GM19455 (cell line): ENCODE data around the gene YPEL2.
"Not testable (repeated sequence)": the region's sequence is repeated elsewhere in the genome, so short reads cannot be mapped to it uniquely, and the experiment has no call there.

Experiments used
- ATAC-seq: cut with Tn5 transposase; IDR thresholded peaks from one replicate; pipeline ENCODE4 v1.9.1; 2021; ENCODE audit not compliant: unreplicated experiment

The YPEL2 gene

GRCh38 chr17:59404471-59404870 is 73.0 kb downstream of the YPEL2 start:
- ATAC-seq, result no peak

GRCh38 chr17:59405944-59406705 is 74.7 kb downstream of the YPEL2 start:
- ATAC-seq, result no peak

- no peak for ATAC-seq
These were observed 75.4 kb downstream of the YPEL2 start for GRCh38 chr17:59406808-59407381.

- ATAC-seq, result no peak
These were observed 78.0 kb downstream of the YPEL2 start for GRCh38 chr17:59409336-59410048.

- ATAC-seq, result no peak
These were observed 78.6 kb downstream of the YPEL2 start for GRCh38 chr17:59410049-59410437.

GRCh38 chr17:59412431-59412830 is 81.0 kb downstream of the YPEL2 start:
- not testable (repeated sequence) for ATAC-seq

- ATAC-seq, result no peak
These were observed 81.7 kb downstream of the YPEL2 start for GRCh38 chr17:59413014-59413766.

- ATAC-seq, result no peak
These were observed 83.9 kb downstream of the YPEL2 start for GRCh38 chr17:59415397-59415796.

GRCh38 chr17:59416184-59416583 is 84.7 kb downstream of the YPEL2 start:
- ATAC-seq, result no peak

- ATAC-seq, result no peak
These were observed 86.0 kb downstream of the YPEL2 start for GRCh38 chr17:59417452-59417851.

- no peak for ATAC-seq
These were observed 87.3 kb downstream of the YPEL2 start for GRCh38 chr17:59418732-59419166.

GRCh38 chr17:59420901-59421300 is 89.4 kb downstream of the YPEL2 start:
- no peak for ATAC-seq

- no peak for ATAC-seq
These were observed 90.3 kb downstream of the YPEL2 start for GRCh38 chr17:59421722-59422121.

GRCh38 chr17:59423137-59423724 is 91.8 kb downstream of the YPEL2 start:
- ATAC-seq, result no peak

GRCh38 chr17:59423903-59424302 is 92.4 kb downstream of the YPEL2 start:
- no peak for ATAC-seq

GRCh38 chr17:59424331-59424730 is 92.9 kb downstream of the YPEL2 start:
- ATAC-seq, result no peak

GRCh38 chr17:59425085-59425931 is 93.9 kb downstream of the YPEL2 start:
- no peak for ATAC-seq

- no peak for ATAC-seq
These were observed 94.6 kb downstream of the YPEL2 start for GRCh38 chr17:59426031-59426430.

GRCh38 chr17:59427425-59427921 is 96.0 kb downstream of the YPEL2 start:
- ATAC-seq, result no peak

GRCh38 chr17:59427996-59428395 is 96.5 kb downstream of the YPEL2 start:
- ATAC-seq, result no peak
